DND-41 (cell line): ENCODE measurements around the gene ABCG4.

Source experiments
- CTCF ChIP-seq: IDR thresholded peaks from 2 replicates; pipeline ENCODE4 v1.5.1; 2012; ENCODE audit warnings: borderline replicate concordance, low read length, moderate library complexity, mild to moderate bottlenecking; ENCODE audit not compliant: poor library complexity, severe bottlenecking; ENCODE audit errors: extremely low read depth
- EZH2 ChIP-seq: IDR thresholded peaks from 3 replicates; pipeline ENCODE4 v1.6.1; 2012; ENCODE audit warnings: borderline replicate concordance, low read depth, mild to moderate bottlenecking, moderate library complexity, low read length, inconsistent platforms; ENCODE audit not compliant: severe bottlenecking

GRCh38 chr11:119121811-119122124 lies 27.1 kb upstream of the ABCG4 start:
- no peak for TF ChIP-seq CTCF
- TF ChIP-seq EZH2: no peak
